GM12878 (cell line): ENCODE measurements around the gene AMN1. TPM values are rescaled to one million over a fixed set of nuclear protein-coding genes. Genes with fewer than 3 reads are reported as not detected.

Experiments used
- ATAC-seq: fragments of 200-7000 bp; cut with Tn5 transposase; 3 replicates; pipeline ENCODE4 v1.9.1; 2020; ENCODE audit warnings: mild to moderate bottlenecking, moderate library complexity
- BruUV-seq: library from RNA; stranded (reverse); fragments of 400-500 nt; replicated peaks from 2 replicates; lab custom pipeline; 2021; lab: Mats Ljungman, UMichigan
- CTCF ChIA-PET: fragments of 300-600 bp; sonication (Branson Sonifier 250); formaldehyde crosslinking; extraction: SDS; loops from one replicate; lab custom pipeline; 2021; ENCODE audit warnings: inconsistent platforms; lab: Yijun Ruan, JAX
- POLR2A ChIA-PET: fragments of 350-600 bp; formaldehyde crosslinking; extraction: SDS; loops from one replicate; lab custom pipeline; 2021; ENCODE audit warnings: inconsistent platforms; lab: Charles Lee
- RAD21 ChIA-PET: fragments of 300-600 bp; sonication (Branson Sonifier 250); formaldehyde crosslinking; loops from one replicate; lab custom pipeline; 2023; ENCODE audit warnings: antibody characterized with exemption; ENCODE audit not compliant: unreplicated experiment; lab: Charles Lee
- SMC1A ChIA-PET: fragments of 300-600 bp; sonication (Branson Sonifier 250); formaldehyde crosslinking; loops from one replicate; lab custom pipeline; 2023; ENCODE audit not compliant: unreplicated experiment, uncharacterized antibody; lab: Charles Lee
- DNase-seq: peaks from one replicate; pipeline ENCODE4 v3.0.0-alpha.2; 2011; ENCODE audit warnings: low read depth, low spot score
- FAIRE-seq: peaks from 3 replicates; lab custom pipeline; 2011; peaks lifted over from hg19 to GRCh38; lab: Jason Lieb, UNC
- H2AFZ ChIP-seq: 2 replicates; pipeline ENCODE4 v1.6.0; 2011; ENCODE audit warnings: low read depth, low read length, control low read depth; ENCODE audit not compliant: control insufficient read depth
- H3K27ac ChIP-seq: 2 replicates; pipeline ENCODE4 v1.5.1; 2011; ENCODE audit warnings: control low read depth; ENCODE audit not compliant: control insufficient read depth, insufficient read depth
- H3K27me3 ChIP-seq, 2 experiments: replicated peaks in 1 of 2; 2 replicates each; pipeline versions ENCODE4 v1.6.0 to v1.6.1; 2011; ENCODE audit warnings: low read length in 1 of 2; ENCODE audit not compliant: control insufficient read depth in 2 of 2, insufficient read depth in 2 of 2
- H3K36me3 ChIP-seq, 2 experiments: 2 replicates each; pipeline ENCODE4 v1.5.1; 2011; ENCODE audit warnings: low read length in 1 of 2; ENCODE audit not compliant: control insufficient read depth in 2 of 2, insufficient read depth in 2 of 2
- H3K4me1 ChIP-seq: 2 replicates; pipeline ENCODE4 v1.6.1; 2011; ENCODE audit warnings: mild to moderate bottlenecking, low read length, moderate library complexity, mixed read lengths; ENCODE audit not compliant: control insufficient read depth, insufficient read depth
- H3K4me2 ChIP-seq: 2 replicates; pipeline ENCODE4 v1.6.0; 2011; ENCODE audit warnings: control low read depth; ENCODE audit not compliant: control insufficient read depth, insufficient read depth
- H3K4me3 ChIP-seq: fragments of 200-600 bp; sonication (generic); 2 replicates; pipeline ENCODE4 v1.5.1; 2016
- H3K79me2 ChIP-seq: 2 replicates; pipeline ENCODE4 v1.6.0; 2011; ENCODE audit warnings: low read length; ENCODE audit not compliant: control insufficient read depth, insufficient read depth
- H3K9ac ChIP-seq: 2 replicates; pipeline ENCODE4 v1.8.0; 2011; ENCODE audit warnings: low read length, control low read depth, mixed read lengths; ENCODE audit not compliant: control insufficient read depth, insufficient read depth
- H3K9me3 ChIP-seq: replicated peaks from 3 replicates; pipeline ENCODE4 v1.5.1; 2011; ENCODE audit warnings: mild to moderate bottlenecking, low read length; ENCODE audit not compliant: control insufficient read depth, insufficient read depth
- H4K20me1 ChIP-seq: 2 replicates; pipeline ENCODE4 v1.6.0; 2011; ENCODE audit not compliant: control insufficient read depth, insufficient read depth
- ATF3 ChIP-seq: IDR thresholded peaks from 2 replicates; pipeline ENCODE4 v1.6.1; 2011; ENCODE audit warnings: low read depth, mild to moderate bottlenecking, low read length, moderate library complexity, borderline replicate concordance; ENCODE audit errors: extremely low read depth
- BACH1 ChIP-seq: fragments of 450-650 bp; IDR thresholded peaks from 2 replicates; pipeline ENCODE4 v1.6.1; 2017; ENCODE audit warnings: mild to moderate bottlenecking, borderline replicate concordance
- CEBPZ ChIP-seq: fragments of 150-350 bp; IDR thresholded peaks from 2 replicates; pipeline ENCODE4 v1.6.1; 2016; ENCODE audit warnings: low read depth, low read length
- E4F1 ChIP-seq: fragments of 450-650 bp; IDR thresholded peaks from 2 replicates; pipeline ENCODE4 v1.6.1; 2018; ENCODE audit warnings: borderline replicate concordance, mild to moderate bottlenecking; ENCODE audit not compliant: partially characterized antibody
- EED ChIP-seq: sonication (generic); IDR thresholded peaks from 2 replicates; pipeline ENCODE4 v1.6.1; 2016; ENCODE audit warnings: antibody characterized with exemption, low read depth
- EP300 ChIP-seq, 2 experiments: fragments of 150-350 bp in 1 of 2; IDR thresholded peaks; 2 replicates each; pipeline ENCODE4 v1.6.1; 2011 to 2012; ENCODE audit warnings: low read depth in 2 of 2, low read length in 2 of 2, borderline replicate concordance in 1 of 2, improper control_type of control experiment in 1 of 2, inconsistent platforms in 1 of 2; ENCODE audit not compliant: control insufficient read depth in 1 of 2
- FOXK2 ChIP-seq: fragments of 450-650 bp; IDR thresholded peaks from 2 replicates; pipeline ENCODE4 v1.6.1; 2017; ENCODE audit warnings: mild to moderate bottlenecking, moderate library complexity
- KDM1A ChIP-seq: fragments of 200-600 bp; sonication (generic); IDR thresholded peaks from 2 replicates; pipeline ENCODE4 v1.6.1; 2016; ENCODE audit warnings: borderline replicate concordance
- MTA3 ChIP-seq: IDR thresholded peaks from 2 replicates; pipeline ENCODE4 v1.6.1; 2012; ENCODE audit warnings: low read length, inconsistent platforms, borderline replicate concordance
- MYC ChIP-seq: IDR thresholded peaks from 2 replicates; pipeline ENCODE4 v1.6.1; 2011; ENCODE audit warnings: mild to moderate bottlenecking, low read length, moderate library complexity, inconsistent platforms; ENCODE audit not compliant: insufficient read depth, insufficient replicate concordance, insufficient read length, severe bottlenecking
- NRF1 ChIP-seq: conservative IDR thresholded peaks from 2 replicates; pipeline ENCODE4 v1.6.1; 2011; ENCODE audit warnings: mild to moderate bottlenecking, low read depth, low read length, improper control_type of control experiment
- POLR2A ChIP-seq: IDR thresholded peaks from 2 replicates; pipeline ENCODE4 v1.6.1; 2011; ENCODE audit warnings: low read depth, mild to moderate bottlenecking, low read length
- SMAD5 ChIP-seq: IDR thresholded peaks from 2 replicates; pipeline ENCODE4 v1.6.1; 2016; ENCODE audit warnings: antibody characterized with exemption, low read depth
- STAT1 ChIP-seq: fragments of 450-650 bp; conservative IDR thresholded peaks from 2 replicates; pipeline ENCODE4 v1.6.1; 2014; ENCODE audit warnings: antibody characterized with exemption, mild to moderate bottlenecking
- TBL1XR1 ChIP-seq: IDR thresholded peaks from 2 replicates; pipeline ENCODE4 v1.6.1; 2012; ENCODE audit warnings: low read depth, low read length, improper control_type of control experiment
- USF1 ChIP-seq: IDR thresholded peaks from 2 replicates; pipeline ENCODE4 v1.6.1; 2011; ENCODE audit warnings: borderline replicate concordance, low read depth, mild to moderate bottlenecking, moderate library complexity, mixed read lengths, low read length; ENCODE audit not compliant: insufficient read depth; ENCODE audit errors: extremely low read length
- ZNF217 ChIP-seq: fragments of 450-650 bp; IDR thresholded peaks from 2 replicates; pipeline ENCODE4 v1.6.1; 2017; ENCODE audit warnings: antibody characterized with exemption, mild to moderate bottlenecking
- ZNF274 ChIP-seq: IDR thresholded peaks from one replicate; pipeline ENCODE4 v1.8.0; 2011; ENCODE audit not compliant: insufficient read length, insufficient read depth
- WGBS: methylation state at CpG from one replicate; pipeline ENCODE4 v1.1.6; 2016; ENCODE audit warnings: low lambda C conversion rate; ENCODE audit not compliant: insufficient replicate concordance, insufficient coverage; ENCODE audit errors: missing lambda C conversion rate; 5-methylcytosine and 5-hydroxymethylcytosine counted together
- in situ Hi-C: fragments of 300-500 bp; cut with MboI; formaldehyde crosslinking; loops from 9 replicates; pipeline ENCODE4 v1.14.3; 2018; ENCODE audit warnings: mixed read lengths
- intact Hi-C: fragments of 100-400 bp; cut with micrococcal nuclease; formaldehyde crosslinking; loops from one replicate; pipeline ENCODE4 v1.14.2; 2022; ENCODE audit not compliant: unreplicated experiment
- polyA plus RNA-seq, 11 experiments: library from polyadenylated mRNA; depleted of rRNA in 4 of 11; unstranded in 6 of 11; stranded (reverse) in 5 of 11; fragments of >200 nt; fragmentation: Nextera tagmentation in 4 of 11; fragmentation: Illumina TruSeq in 1 of 11; extraction: Ambion mirVana in 4 of 11; extraction: Trizol in 1 of 11; gene quantifications; 1 replicate in 1 of 11; 2 replicates in 10 of 11; pipeline versions ENCODE4 v1.2.1 to v1.2.3, GENCODE V29; 2011 to 2016; ENCODE audit warnings: inconsistent platforms in 2 of 11, missing spikeins in 2 of 11, low read depth in 1 of 11
- total RNA-seq, 4 experiments: library from RNA; depleted of rRNA in 3 of 4; stranded (reverse); fragments of >200 nt in 3 of 4; fragmentation: Illumina TruSeq in 1 of 4; extraction: Trizol in 1 of 4; gene quantifications; 2 replicates each; pipeline versions ENCODE4 v1.2.1 to v1.2.3, GENCODE V29; 2013 to 2021

The AMN1 gene
- total and polyA plus RNA-seq, 10 of the 15 experiments (the other 5 are each of a cell fraction or from before 2014, with no cell fraction given) = 5.4 to 19.3 (median 9.3) TPM

GRCh38 chr12:31633464-31633863, 95.4 kb downstream of the AMN1 start:
- in situ Hi-C loops = no loop called here
- CTCF ChIA-PET = interaction anchor here (1.1 to 2.4 kb wide), 3 partner anchors 19 to 231 kb away, joined by 3 to 5 read pairs (median 4); no protein-coding TSS in a partner anchor
- 74% methylated on average over 4 of the region's 4 CpGs for WGBS

More at GRCh38 chr12:31633464-31633863, 95.4 kb downstream of the AMN1 start:
- intact Hi-C loops = no loop called here
- BruUV-seq = no TSS peak
- Histone ChIP-seq H3K9me3 (no peaks in the 10 kb centered on the region), H3K9ac (no peak overlapping the region), H3K4me2 (no peak overlapping the region), H3K36me3 (no peaks in the 10 kb centered on the region), H3K79me2 (no peaks in the 10 kb centered on the region), H3K4me1 (peaks cover 17% of the 10 kb centered on the region; the same call in 1 of the 2 replicates), H3K27ac (no peak overlapping the region), H3K4me3 (no peak overlapping the region), H4K20me1 (no peaks in the 10 kb centered on the region), H2AFZ (no peak overlapping the region), H3K27me3 (no peaks in the 10 kb centered on the region)
- FAIRE-seq (no peak), ATAC-seq (no peak), DNase-seq (no peak)
- TF ChIP-seq MYC (no peak), EED (no peak), FOXK2 (no peak), E4F1 (no peak), NRF1 (no peak), SMAD5 (no peak), TBL1XR1 (no peak), CEBPZ (no peak), USF1 (no peak), BACH1 (no peak), KDM1A (no peak), ZNF274 (no peak), POLR2A (no peak), ZNF217 (no peak), STAT1 (no peak), EP300 (IDR thresholded peaks at IDR 0.05; ENCODE audit: borderline replicate concordance in 1 of 2, control insufficient read depth in 1 of 2, low read depth in 2 of 2, low read length in 2 of 2) (no peak), MTA3 (no peak), ATF3 (no peak)
- RAD21 ChIA-PET = interaction anchor here (1.0 to 1.4 kb wide), 2 partner anchors 230 to 362 kb away, joined by 3 to 4 read pairs; no protein-coding TSS in a partner anchor
- POLR2A ChIA-PET = no interaction called here
- SMC1A ChIA-PET = interaction anchor here (2.3 kb wide), 1 partner anchor 228 kb away, joined by 7 read pairs; no protein-coding TSS in a partner anchor
